Stimulated activated naive CD8-positive, alpha-beta T cell treated with anti-CD3 and anti-CD28 coated beads, Interleukin-15, amount 100 ng/mL, for 72 hours (primary cell): ENCODE data around the gene KRTAP1-3.

Source experiments
- ATAC-seq: fragments of 150-1000 bp; cut with Tn5 transposase; 2 replicates; pipeline ENCODE4 v1.10.0; 2021; ENCODE audit warnings: mild to moderate bottlenecking, moderate library complexity
- DNase-seq, 2 donors: peaks; one replicate each; pipeline ENCODE4 v3.0.0; 2021 to 2022
- H3K27ac Mint-ChIP-seq, 2 donors: one replicate each; pipeline ENCODE4 v1.8.0; 2022; ENCODE audit warnings: mild to moderate bottlenecking in 2 of 2, mixed read lengths in 2 of 2, moderate library complexity in 2 of 2
- H3K27me3 Mint-ChIP-seq: one replicate; pipeline ENCODE4 v1.8.0; 2022; ENCODE audit warnings: mixed read lengths
- H3K4me1 Mint-ChIP-seq: one replicate; pipeline ENCODE4 v1.8.0; 2022; ENCODE audit warnings: mild to moderate bottlenecking, mixed read lengths
- H3K4me3 Mint-ChIP-seq, 2 donors: one replicate each; pipeline ENCODE4 v1.8.0; 2022; ENCODE audit warnings: mild to moderate bottlenecking in 2 of 2, mixed read lengths in 2 of 2, moderate library complexity in 1 of 2
- H3K9me3 Mint-ChIP-seq, 2 donors: one replicate each; pipeline ENCODE4 v1.8.0; 2022; ENCODE audit warnings: mixed read lengths in 2 of 2

The KRTAP1-3 gene

DNA sequence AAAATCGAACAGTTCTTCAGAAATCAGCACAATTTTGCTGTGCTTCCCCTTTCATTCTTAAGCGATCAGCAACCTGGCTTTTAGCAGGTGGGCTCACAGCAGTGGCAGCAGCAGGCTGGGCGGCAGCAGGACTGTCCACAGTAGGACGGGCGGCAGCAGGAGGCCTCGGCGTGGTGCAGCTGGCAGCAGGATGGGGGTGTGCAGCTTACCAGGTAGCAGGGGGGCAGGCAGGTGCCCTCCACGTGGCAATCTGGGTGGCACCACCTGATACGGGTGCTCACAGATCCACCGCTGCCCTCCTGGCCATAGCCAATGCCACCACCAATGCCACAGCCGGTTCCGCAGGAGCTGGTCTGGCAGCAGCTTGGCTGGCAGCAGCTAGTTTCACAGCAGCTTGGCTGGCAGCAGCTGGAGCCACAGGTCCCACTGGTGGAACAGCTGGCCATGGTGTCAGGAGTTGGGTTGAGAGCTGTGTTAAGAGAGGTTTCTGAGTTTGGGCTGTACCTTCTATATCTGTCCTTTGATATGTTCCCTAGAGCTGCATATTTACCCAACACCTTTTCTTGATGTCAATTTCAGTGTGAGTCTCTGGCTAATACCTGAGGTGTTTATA, 4.9 kb downstream of the KRTAP1-3 start, which contains the start of gene KRTAP1-4:
TSS of gene KRTAP1-4 (minus strand) at position 563 of the 613 bp plus-strand sequence. CDS start at position 446, 117 bp downstream.
- Mint-ChIP-seq H3K4me1 (peaks cover 5% of the 10 kb centered on the region), H3K9me3 (no peaks in the 10 kb centered on the region), H3K4me3 (no peak within 1 kb of the TSS), H3K27me3 (no peaks in the 10 kb centered on the region), H3K27ac (no peak within 1 kb of the TSS)
- ATAC-seq (no peak), DNase-seq (no peak)

DNA sequence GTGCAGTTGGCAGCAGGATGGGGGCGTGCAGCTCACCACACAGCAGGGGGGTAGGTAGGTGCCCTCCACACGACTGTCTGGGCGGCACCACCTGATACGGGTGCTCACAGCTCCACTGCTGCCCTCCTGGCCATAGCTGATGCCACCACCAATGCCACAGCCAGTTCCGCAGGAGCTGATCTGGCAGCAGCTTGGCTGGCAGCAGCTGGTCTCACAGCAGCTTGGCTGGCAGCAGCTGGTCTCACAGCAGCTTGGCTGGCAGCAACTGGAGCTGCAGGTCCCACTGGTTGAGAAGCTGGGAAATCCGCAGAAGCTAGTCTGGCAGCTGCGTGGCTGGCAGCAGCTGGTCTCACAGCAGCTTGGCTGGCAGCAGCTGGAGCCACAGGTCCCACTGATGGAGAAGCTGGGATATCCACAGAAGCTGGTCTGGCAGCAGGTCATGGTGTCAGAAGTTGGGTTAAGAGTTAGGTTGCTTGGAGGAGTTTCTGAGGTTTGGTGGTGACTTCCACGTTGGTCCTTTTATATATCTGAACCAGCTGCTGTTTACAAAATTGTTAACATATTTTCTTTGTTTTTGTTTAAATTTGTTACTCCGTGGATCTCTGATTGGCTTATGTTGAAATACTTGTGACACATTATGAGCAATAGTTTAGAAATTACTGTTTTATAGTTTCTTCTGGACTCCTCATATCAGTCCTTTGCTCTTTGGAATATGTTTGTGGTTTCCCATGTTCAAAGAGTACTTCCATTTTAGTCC, 7.8 kb downstream of the KRTAP1-3 start, which contains the start of gene KRTAP1-5:
TSS of gene KRTAP1-5 (minus strand) at position 494 of the 757 bp plus-strand sequence. CDS start at position 441, 53 bp downstream.
- no peaks in the 10 kb centered on the region for H3K27me3 Mint-ChIP-seq
- DNase-seq: no peak
- no peak within 1 kb of the TSS for H3K4me3 Mint-ChIP-seq
- H3K27ac Mint-ChIP-seq: no peak within 1 kb of the TSS
- ATAC-seq: no peak
- no peaks in the 10 kb centered on the region for H3K9me3 Mint-ChIP-seq
- peaks cover 7% of the 10 kb centered on the region for H3K4me1 Mint-ChIP-seq

DNA sequence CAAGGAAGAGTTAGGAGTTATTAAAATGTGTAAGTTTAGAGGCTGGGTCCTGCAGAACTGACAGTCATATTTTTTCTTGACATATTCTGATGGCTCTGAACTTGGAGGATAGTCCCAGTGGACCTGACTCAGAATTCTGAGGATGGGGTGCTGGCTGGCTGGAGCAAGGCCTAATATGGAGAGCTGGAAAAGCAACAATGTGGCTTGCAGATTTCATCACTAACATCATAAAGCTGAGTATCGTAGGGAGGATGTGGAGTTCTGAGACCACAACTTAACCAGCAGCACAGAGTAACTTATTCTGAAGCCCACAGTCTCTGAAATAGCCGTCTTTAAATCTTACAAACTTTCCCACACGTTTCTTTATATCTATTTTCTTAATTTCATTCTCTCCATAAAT, 10.0 kb downstream of the KRTAP1-3 start:
- H3K4me3 Mint-ChIP-seq: no peak overlapping the region
- no peaks in the 10 kb centered on the region for H3K27me3 Mint-ChIP-seq
- peaks cover 7% of the 10 kb centered on the region for H3K4me1 Mint-ChIP-seq
- ATAC-seq (no peak), DNase-seq (no peak)
- H3K27ac Mint-ChIP-seq: no peak overlapping the region
- H3K9me3 Mint-ChIP-seq: no peaks in the 10 kb centered on the region

DNA sequence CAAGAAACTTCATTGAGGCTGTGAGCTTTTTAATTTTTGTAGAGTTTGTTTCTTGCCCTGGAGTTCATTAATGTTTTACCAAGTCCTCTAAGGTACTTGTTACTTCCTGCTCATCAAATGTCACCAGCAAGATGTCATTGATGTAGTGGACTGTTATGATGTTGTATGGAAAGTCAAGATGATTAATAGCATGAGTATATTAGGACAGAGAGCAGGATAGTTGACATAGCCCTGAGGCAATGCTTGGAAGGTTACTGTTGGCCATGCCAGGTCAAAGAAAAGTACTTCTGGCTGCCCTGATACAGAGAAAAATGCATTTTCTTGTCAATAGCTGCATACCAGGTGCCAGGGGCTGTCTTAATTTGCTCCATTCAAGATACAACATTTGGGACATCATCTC, 14.3 kb downstream of the KRTAP1-3 start:
- peaks cover 7% of the 10 kb centered on the region for H3K4me1 Mint-ChIP-seq
- H3K27ac Mint-ChIP-seq: no peak overlapping the region
- DNase-seq (no peak), ATAC-seq (no peak)
- no peaks in the 10 kb centered on the region for H3K27me3 Mint-ChIP-seq
- H3K9me3 Mint-ChIP-seq: no peaks in the 10 kb centered on the region
- no peak overlapping the region for H3K4me3 Mint-ChIP-seq

DNA sequence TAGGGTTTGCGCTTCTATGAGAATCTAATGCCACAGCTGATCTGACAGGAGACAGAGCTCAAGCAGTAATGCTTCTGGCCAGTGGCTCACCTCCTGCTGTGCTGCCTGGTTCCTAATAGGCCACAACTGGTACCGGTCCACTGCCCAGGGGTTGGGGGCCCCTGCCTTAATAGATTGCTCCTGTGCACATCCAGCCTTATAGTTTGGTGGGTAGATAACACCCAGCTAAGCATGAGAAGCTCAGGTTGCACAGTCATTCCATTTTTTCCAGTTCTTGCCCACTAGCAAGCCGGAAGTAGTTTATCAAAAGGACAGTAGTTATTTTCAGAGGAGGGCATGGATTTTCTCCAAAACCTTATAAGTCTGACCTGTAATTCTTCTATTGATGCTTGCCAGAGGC, 15.3 kb downstream of the KRTAP1-3 start:
- Mint-ChIP-seq H3K27me3 (no peaks in the 10 kb centered on the region), H3K27ac (no peak overlapping the region), H3K4me1 (no peaks in the 10 kb centered on the region), H3K4me3 (no peak overlapping the region), H3K9me3 (no peaks in the 10 kb centered on the region)
- DNase-seq (no peak), ATAC-seq (no peak)

DNA sequence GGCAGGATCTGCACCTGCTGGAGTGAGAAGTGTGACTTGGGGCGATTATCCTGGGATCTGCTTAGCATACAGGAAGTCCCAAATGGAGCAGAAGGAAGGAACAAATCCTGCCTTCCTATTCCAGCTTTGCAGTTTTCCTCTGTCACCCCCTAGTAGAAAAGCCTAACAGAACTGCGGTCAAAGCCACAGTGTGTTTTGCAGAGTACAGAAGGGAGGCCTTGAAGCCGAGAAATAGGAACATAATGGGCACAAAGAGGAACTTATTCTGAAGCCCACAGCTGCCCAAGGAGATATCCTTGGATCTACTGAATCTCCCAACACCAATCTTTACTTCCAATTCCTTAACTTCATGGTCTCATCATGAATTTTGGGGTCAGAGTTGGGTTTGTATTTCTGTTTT, 16.1 kb downstream of the KRTAP1-3 start:
- H3K4me3 Mint-ChIP-seq: no peak overlapping the region
- H3K27ac Mint-ChIP-seq: no peak overlapping the region
- H3K27me3 Mint-ChIP-seq: no peaks in the 10 kb centered on the region
- H3K9me3 Mint-ChIP-seq: no peaks in the 10 kb centered on the region
- ATAC-seq (no peak), DNase-seq (no peak)
- no peaks in the 10 kb centered on the region for H3K4me1 Mint-ChIP-seq

DNA sequence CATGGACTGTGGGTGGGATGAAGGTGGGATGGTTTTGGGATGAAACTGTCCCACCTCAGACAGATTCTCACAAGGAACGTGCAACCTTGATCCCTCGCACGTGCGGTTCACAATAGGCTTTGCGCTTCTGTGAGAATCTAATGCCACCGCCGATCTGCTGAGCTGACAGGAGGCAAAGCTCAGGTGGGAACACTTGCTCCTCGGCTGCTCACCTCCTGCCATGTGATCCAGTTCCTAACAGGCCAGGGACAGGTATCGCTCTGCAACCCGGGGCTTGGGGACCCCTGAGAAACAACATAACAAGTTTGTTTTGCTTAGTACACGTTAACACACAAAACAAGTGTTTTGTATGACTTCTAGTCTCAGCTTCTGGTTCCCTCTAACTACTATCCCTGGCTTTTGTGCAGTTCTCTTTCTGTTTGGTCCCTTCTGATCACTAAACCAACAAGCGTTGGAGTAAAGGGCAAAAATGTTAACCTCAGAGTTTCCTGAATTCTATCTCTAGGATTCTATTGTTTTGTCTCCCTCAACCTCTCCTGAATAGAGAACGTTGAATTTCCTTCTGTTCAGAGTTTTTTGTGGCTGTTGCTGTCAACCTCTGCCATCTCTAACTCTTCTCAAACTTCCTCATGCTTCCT, 18.0 kb downstream of the KRTAP1-3 start:
- no peak overlapping the region for H3K4me3 Mint-ChIP-seq
- no peaks in the 10 kb centered on the region for H3K4me1 Mint-ChIP-seq
- ATAC-seq (no peak), DNase-seq (no peak)
- H3K9me3 Mint-ChIP-seq: no peaks in the 10 kb centered on the region
- no peaks in the 10 kb centered on the region for H3K27me3 Mint-ChIP-seq
- H3K27ac Mint-ChIP-seq: no peak overlapping the region

DNA sequence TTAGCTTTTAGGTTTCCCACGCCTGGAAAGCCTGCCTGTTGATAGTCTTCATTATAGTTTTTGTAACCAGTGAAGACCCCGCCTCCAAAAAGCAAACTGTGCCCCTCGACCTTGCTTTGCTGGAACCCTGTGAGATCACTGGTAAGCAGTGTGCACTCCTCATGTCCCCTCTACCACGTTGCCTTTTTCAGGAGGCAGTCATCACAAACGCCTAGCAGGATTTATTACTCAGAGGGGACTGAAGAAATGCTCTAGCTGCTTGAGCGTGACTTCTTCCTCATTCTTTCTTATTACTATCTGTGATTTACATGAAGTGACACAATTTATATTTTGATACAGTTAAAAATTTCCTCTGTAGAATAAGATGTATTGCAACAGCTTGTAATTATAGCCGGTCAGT, 19.2 kb downstream of the KRTAP1-3 start:
- H3K4me1 Mint-ChIP-seq: no peaks in the 10 kb centered on the region
- no peak for ATAC-seq

DNA sequence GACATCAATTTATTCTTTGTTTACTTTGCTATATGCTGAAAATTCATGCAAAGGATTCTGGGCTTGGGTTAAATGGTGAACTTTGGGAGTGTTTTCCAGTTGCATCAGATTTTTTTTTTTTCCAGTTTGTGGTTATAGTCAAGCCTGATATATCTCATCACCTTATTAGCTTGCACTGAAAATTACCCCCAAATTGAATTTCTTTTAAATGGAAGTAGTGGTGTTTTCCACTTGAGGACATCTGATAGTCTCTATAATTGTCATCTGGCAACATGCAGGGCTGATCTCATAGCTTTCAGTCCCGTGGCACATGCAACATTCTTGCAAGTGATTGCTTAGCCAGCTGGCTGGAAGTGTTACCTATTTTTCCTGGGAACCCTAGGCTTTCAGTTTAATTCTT, 21.1 kb downstream of the KRTAP1-3 start:
- H3K27ac Mint-ChIP-seq: no peak overlapping the region
- H3K4me1 Mint-ChIP-seq: no peaks in the 10 kb centered on the region
- H3K27me3 Mint-ChIP-seq: no peaks in the 10 kb centered on the region
- no peak overlapping the region for H3K4me3 Mint-ChIP-seq
- H3K9me3 Mint-ChIP-seq: no peaks in the 10 kb centered on the region
- DNase-seq (no peak), ATAC-seq (no peak)

More for the DNA sequence above, 19.2 kb downstream of the KRTAP1-3 start:
- no peak overlapping the region for H3K4me3 Mint-ChIP-seq
- H3K27me3 Mint-ChIP-seq: no peaks in the 10 kb centered on the region
- H3K27ac Mint-ChIP-seq: no peak overlapping the region
- no peak for DNase-seq
- H3K9me3 Mint-ChIP-seq: no peaks in the 10 kb centered on the region

DNA sequence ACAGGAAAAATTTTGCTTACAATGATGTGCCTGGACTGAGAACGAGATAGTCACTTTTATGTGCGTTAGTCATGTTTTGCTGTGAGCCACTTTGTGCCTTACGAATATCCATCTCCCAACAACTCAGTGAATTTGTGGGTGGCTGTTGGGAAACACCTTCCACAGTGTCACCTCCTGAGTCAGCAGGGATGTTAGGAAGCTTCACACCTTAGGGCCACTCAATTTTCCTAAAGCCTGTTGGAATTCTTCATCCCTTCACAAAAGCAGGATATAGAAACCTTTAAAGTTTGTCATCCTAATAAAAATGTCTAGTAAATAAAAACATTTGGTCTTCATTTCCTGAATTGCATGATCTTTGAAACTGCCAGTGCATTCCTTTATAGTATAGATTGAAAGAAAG, 21.5 kb downstream of the KRTAP1-3 start:
- Mint-ChIP-seq H3K4me3 (no peak overlapping the region), H3K27ac (no peak overlapping the region), H3K27me3 (no peaks in the 10 kb centered on the region), H3K9me3 (no peaks in the 10 kb centered on the region), H3K4me1 (no peaks in the 10 kb centered on the region)
- DNase-seq (no peak), ATAC-seq (no peak)

DNA sequence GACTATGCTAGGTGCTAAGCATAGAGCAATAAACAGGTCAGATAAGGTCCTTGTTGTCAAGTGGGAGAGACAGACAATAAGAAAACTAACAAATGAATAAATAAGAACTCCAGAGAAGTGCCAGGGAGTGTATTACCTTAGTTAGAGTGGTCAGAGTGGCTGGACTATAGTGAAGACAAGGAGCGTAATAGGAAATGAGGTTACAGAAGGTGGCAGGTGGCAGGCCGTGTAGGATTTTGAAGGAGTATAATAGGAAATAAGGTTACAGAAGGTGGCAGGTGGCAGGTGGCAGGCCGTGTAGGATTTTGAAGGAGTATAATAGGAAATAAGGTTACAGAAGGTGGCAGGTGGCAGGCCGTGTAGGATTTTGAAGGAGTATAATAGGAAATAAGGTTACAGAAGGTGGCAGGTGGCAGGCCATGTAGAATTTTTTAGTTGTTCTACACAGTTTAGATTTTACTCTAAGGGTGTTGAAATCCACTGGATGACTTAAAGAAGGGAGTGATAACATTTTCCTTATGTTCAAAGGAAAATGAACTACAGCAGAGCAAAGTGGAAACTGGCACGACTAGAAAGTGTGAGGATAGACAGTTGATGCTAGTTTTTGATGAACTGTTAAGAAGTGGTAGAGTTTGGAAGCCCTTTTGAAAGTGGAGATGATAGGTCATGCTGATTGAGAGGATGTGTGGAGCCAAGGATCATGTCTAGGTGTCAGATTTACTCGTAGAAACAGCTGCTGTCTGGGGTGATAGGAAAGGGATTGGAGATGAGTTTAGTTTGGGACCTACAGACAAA, 22.2 kb downstream of the KRTAP1-3 start:
- H3K4me3 Mint-ChIP-seq: no peak overlapping the region
- no peaks in the 10 kb centered on the region for H3K27me3 Mint-ChIP-seq
- ATAC-seq (no peak), DNase-seq (no peak)
- H3K9me3 Mint-ChIP-seq: no peaks in the 10 kb centered on the region
- H3K4me1 Mint-ChIP-seq: no peaks in the 10 kb centered on the region
- no peak overlapping the region for H3K27ac Mint-ChIP-seq

DNA sequence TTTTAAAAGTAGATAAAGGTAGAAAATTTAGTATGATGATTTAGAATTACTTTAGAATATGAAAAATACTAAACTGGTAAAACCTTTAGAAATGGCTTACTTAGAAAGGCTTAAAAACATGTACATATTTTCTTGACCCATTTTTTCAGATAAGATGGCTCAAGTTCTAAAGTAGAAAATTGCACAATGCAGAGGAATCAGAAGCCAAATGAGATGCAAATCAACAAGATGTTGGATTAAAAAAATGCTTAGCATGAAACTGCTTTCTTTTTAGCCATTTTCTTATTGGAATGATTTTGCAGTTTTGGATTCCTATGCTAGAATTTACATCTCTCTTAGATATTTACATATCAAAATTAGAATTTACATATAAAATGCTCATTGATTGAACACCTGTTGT, 24.2 kb downstream of the KRTAP1-3 start:
- Mint-ChIP-seq H3K4me1 (no peaks in the 10 kb centered on the region), H3K27me3 (no peaks in the 10 kb centered on the region), H3K4me3 (no peak overlapping the region), H3K27ac (no peak overlapping the region), H3K9me3 (no peaks in the 10 kb centered on the region)
- ATAC-seq: no peak
- DNase-seq: no peak

DNA sequence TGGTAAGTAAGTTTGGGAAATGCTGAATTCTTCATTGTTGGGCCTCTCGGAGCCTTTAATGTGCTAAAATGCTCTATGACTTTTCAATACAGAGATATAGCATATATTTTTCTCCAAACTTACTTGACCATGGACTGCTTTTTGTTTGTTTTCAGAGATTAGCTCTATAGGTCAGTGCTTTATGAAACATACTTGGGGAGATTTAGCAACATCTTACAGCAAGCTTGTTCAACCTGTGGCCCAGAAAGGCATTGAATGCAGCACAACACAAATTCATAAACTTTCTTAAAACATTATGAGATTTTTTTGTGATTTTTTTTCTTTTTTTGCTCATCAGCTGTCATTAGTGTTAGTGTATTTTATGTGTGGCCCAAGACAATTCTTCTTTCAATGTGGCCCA, 24.7 kb downstream of the KRTAP1-3 start:
- H3K27me3 Mint-ChIP-seq: no peaks in the 10 kb centered on the region
- no peak for ATAC-seq
- no peak for DNase-seq
- H3K4me1 Mint-ChIP-seq: no peaks in the 10 kb centered on the region
- H3K27ac Mint-ChIP-seq: no peak overlapping the region
- no peaks in the 10 kb centered on the region for H3K9me3 Mint-ChIP-seq
- H3K4me3 Mint-ChIP-seq: no peak overlapping the region

DNA sequence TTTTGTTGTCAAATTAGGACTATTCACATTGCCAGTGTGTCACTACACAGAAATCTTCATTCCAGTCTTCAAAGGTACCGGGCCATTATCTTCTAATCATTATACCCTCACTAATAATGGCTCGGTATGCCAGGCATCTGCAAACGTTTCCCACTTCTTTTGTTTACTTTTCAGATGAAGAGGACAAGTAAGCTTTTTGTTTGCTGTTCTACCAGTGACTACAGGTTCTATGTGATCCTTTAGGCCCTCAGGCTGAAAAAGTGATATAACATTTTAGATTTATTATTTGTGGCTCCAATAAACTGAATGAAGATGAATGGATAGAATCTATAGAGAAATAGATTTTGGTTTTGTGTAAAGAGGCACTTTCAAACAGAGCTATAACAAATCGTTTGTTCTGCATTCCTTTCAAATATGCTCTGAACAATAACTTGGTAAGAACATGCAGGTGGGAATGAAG, 25.3 kb downstream of the KRTAP1-3 start:
- DNase-seq: no peak
- Mint-ChIP-seq H3K4me3 (no peak overlapping the region), H3K27ac (no peak overlapping the region), H3K9me3 (no peaks in the 10 kb centered on the region), H3K4me1 (no peaks in the 10 kb centered on the region), H3K27me3 (no peaks in the 10 kb centered on the region)
- no peak for ATAC-seq

DNA sequence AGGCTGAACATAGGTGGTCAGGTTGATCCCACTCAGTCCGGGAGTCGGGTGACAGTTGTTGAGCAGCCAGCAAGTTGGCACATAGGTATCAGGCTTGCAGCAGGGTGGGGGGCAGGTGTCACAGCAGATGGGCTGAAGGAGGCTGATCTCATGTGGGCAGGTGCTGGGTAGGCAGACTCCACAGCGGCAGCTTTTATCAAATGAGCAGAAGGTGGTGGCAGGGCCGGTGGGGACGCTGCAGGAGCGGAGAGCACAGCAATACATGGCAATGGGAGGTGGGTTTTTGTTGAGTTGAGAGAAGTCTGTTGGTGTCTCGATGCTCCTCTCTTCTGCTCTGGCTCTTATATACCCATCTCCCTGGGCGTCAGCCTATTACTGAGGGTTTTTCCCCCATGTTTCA, 25.9 kb downstream of the KRTAP1-3 start, which contains the start of gene KRTAP3-1:
TSS of gene KRTAP3-1 (minus strand) at position 318 of the 400 bp plus-strand sequence. CDS start at position 264, 54 bp downstream.
- DNase-seq (no peak), ATAC-seq (no peak)
- Mint-ChIP-seq H3K4me3 (no peak within 1 kb of the TSS), H3K27ac (no peak within 1 kb of the TSS), H3K9me3 (no peaks in the 10 kb centered on the region), H3K27me3 (no peaks in the 10 kb centered on the region), H3K4me1 (no peaks in the 10 kb centered on the region)
